NCI-H446 treated with DMSO at 0.1 percent for 48 hours (cell line): ENCODE data around the gene PPFIA2.
A peak's percentile ranks its signal among the peaks of the same experiment; 100 is the strongest.

Experiments
- DNase-seq: peaks from one replicate; lab custom pipeline; 2025; lab: John Stamatoyannopoulos, UW

The PPFIA2 gene

GRCh38 chr12:81441629-81442028 is 317.5 kb downstream of the PPFIA2 start:
- DNase-seq = no peak

- DNase-seq = no peak
These were observed 319.1 kb downstream of the PPFIA2 start for GRCh38 chr12:81440001-81440400.

DNA sequence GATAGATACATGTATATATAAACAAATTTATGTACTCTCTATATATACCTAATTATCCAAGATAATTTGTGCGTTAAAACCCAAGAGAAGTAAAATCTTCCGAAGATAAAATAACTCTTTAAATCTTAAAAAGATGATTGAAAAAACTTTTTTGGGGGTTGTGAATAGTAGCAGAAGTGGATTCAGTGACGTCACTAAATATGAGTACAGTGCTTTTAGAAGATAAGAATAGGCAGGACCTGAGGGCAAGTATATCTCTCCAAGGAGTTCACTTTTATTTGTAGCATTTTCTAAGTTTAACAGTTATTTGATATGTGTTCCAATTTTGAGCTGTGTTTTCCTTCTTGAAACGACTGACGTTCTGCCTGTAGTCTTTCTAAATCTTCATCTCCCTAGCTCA is 319.8 kb downstream of the PPFIA2 start:
- DNase-seq = no peak

- DNase-seq = no peak
These were observed 342.1 kb downstream of the PPFIA2 start for GRCh38 chr12:81417056-81417455.

GRCh38 chr12:81416571-81416970 is 342.6 kb downstream of the PPFIA2 start:
- DNase-seq = no peak

DNA sequence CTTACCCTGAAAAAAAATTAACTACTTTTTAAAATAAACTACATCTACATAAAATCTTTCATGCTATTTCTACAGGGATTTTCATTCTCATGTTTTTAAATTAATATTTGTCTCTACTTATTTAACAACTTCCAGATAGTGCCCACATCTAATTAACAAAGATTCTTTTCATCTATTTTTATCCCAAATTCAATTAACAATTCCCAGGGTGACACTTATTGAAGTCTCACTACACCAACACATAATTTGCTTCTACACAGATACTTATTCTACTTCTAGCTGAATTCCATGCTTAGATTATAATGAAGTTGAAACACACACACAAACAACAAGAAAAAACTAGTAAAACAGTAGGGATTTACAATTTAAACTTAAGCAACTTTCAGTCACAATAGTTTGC is 344.7 kb downstream of the PPFIA2 start:
- DNase-seq = no peak

DNA sequence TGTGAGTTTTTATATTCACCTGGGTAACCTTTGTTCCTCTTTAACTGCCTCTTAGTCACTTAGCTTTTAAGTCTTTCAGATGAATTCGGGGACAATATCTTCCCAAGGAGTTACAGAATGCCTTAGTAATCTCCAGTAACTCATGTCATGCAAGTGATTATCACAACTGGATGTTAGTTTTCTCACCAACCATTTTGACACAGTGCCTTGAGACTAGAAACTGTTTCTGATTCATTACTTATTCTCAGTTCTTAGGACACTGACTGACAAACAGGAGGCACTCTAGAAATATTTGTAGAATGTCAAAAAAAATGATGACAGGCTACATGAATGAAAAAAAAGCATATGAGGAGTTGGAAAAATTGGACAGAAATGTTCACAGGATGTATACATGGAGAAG is 346.2 kb downstream of the PPFIA2 start:
- no peak for DNase-seq

GRCh38 chr12:81403348-81403747 is 355.8 kb downstream of the PPFIA2 start:
- DNase-seq = no peak

DNA sequence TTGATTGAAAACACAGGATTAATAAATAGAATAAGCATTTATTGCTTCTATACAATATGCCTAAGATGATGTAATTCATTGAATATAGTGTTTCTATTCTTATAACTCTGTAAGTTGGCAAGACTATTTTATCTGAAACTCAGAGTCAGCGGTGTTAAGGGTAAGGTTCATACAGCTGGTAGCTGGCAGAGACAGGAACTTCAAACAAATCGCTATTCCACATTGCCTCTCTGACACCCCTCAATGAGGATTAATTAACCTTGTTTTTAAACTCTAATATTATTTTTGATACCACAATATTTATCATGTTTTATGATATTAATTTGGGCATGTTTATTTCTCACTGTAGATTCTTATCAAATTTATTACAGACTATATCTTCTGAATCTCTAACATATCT is 357.9 kb downstream of the PPFIA2 start:
- DNase-seq = no peak

GRCh38 chr12:81400024-81400423 is 359.1 kb downstream of the PPFIA2 start:
- no peak for DNase-seq

DNA sequence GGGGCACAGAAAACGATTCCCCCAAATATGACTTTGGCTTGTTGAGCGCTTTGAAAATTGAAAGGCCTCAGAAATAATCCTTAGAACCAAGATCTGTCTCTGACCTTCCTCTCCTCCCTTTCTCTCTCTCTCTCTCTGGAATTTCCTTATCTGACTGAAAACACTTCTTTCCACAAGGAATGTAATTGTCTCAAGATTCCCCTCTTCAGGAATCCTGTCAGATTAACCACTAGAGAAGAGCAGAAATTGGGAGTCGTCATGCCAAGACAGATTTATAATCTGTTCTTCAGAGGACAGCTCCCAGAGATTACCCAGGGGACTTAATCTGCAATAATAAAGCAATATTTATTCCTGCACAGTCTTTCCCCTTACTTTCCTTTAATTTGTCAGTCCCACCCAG is 363.7 kb downstream of the PPFIA2 start:
- no peak for DNase-seq

DNA sequence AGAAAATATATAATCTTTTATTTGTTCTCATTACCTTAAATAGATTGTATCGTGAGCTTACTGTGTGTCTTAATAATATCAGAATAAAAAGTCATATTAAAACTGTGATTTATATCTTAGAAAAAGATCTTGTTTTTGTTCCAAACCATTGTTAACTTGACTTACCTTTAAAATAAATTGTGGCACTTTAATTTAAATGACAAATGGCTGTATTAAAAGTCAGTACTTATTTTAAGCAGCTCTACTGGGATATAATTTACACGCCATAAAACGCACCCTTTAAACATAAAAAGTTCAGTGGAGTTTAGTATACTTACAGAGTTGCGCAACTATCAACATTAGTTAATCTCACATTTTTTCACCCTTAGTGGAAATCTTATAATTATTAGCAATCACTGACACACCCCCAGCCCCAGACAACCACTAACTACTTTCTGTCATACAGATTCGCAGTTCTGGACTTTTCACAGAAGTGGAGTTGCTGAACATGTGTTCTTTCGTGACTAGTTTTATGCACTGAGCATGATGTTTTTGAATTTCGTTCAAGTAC is 369.5 kb downstream of the PPFIA2 start:
- no peak for DNase-seq

DNA sequence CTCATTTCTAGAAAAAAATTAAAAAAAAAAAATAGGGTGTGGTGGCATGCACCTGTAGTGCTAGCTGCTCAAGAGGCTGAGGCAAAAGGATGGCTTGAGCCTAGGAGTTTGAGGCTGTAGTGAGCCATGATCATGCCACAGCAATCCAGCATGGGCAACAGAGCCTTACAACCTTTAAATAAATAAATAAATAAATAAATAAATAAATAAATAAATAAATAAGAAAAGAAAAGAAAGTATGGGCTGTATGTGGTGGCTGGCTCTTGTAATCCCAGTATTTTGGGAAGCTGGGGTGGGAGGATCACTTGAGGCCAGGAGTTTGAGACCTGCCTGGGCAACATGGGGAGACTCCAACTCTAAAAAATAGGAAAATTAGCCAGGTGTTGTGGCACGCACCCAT is 373.0 kb downstream of the PPFIA2 start:
- no peak for DNase-seq

DNA sequence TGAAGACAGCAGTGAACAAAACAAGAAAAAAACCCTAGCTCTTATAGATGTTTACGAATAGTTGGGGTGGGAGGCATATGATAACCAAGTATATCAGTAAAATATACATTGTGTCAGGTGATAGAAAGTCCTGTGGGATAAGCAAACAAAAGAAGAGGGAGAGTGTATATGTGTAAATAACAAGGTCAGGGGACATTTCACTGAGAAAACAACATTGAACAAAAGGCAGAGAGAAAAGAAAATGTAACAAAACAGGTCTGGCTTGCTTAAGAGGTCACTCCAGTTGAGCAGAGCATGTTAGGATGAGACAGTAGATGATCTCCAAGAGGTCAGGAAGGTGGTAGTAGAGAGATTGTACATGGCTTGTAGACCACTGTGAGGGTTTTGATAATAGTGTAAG is 377.2 kb downstream of the PPFIA2 start:
- DNase-seq = no peak

DNA sequence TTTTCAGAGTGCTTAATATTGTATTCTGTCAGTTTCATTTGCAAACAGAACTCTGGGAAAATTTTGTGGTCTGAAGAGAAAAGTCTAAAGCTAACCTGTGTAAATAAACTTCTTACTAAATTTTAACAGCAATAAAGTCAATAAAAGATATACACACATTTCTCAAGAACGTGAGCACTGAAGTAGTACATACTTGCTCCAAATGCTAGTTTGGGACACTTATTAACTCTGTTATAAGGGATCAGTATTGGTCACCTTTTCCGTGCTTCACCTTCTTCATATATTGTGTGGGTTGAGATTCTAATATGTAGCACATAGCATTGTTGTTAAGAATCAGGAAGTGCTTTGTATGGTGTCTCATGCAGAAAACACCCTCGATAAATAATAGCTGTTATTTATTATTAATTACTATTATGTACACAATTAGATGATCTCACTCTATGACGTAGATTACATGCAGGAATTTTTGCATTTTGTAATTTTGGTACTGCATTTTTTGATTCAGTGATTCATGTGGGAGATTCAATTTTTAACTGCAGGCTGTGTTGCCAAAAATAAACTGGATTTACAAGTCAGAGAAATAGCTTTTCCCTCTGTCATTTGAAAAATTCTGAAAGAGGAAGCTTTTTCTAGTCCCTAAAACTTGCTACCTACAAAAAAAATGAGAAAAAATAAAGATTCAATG is 380.4 kb downstream of the PPFIA2 start:
- no peak for DNase-seq

DNA sequence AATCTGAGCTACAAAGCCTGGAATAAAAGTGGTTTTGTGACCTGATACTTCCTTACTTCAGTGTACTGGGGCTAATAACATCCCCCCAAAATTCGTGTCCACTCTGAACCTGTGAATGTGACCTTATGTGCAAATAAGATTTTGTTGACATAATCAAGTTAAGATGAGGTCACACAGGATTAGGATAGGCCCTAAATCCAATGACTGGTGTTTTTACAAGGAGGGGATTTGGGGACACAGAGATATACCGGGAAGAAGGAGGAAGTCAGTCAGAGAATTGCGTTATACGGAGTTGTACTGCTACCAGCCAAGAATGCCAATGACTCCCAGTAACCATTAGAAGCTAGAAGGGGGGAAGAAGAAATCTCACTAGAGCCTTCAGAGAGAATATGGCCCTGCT is 381.4 kb downstream of the PPFIA2 start:
- DNase-seq = no peak

- DNase-seq = no peak
These were observed 383.2 kb downstream of the PPFIA2 start for GRCh38 chr12:81375969-81376368.

DNA sequence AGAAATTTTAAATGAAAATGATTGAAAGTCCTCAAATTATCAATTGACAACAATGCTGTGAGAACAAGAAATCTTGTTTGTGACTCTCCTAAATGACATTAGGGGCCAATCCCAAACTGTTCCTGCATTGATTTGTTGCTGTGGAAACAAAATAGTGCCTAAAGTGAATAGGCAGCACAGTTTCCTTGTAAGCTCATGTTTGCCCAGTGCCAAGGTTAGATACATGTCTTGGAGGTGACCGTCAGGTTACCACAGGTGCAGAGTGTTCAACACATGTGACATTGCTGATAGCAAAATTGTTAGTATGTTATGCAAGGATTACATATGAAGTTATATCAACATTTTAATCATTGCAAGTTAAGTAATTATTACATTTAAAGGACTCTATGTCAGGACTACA is 388.7 kb downstream of the PPFIA2 start:
- no peak for DNase-seq

DNA sequence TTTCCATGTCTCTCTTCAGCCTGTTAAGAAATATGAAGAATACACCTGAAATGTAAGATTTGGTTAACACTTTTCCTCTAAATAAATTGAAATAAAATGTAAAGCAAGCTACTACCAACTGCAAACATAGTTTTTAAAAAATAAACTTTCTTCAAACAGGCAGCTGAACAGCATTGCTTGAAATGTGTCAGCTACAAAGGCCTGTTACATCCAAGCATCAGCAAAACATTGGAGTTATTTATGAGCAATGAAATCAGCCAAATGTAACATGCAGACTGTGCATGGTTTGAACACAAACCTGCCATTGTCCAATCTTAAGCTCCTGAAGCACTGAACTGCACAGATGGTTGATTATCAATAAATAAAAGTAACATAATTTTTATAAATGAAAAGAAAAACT is 390.0 kb downstream of the PPFIA2 start:
- peak; percentile 11 for DNase-seq

DNA sequence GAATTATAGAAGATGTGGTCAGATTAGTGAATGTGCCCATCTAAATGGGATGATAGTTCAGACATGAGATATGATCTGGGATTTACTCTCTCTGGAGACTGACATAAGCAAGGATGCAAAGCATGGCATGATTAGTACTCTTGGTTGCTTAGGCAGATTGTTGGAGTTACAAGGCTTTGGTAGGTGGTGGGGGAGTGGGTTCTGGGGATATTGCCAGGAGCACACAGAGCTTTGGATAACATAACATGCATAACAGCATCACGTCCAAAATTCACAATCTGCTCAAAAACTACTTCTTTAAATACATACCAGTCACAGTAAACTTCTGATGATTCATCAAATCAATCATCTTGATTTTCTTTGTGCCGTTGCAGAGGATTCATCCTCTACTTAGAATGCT is 393.9 kb downstream of the PPFIA2 start:
- peak; percentile 95 for DNase-seq

GRCh38 chr12:81360916-81361315 is 398.2 kb downstream of the PPFIA2 start:
- no peak for DNase-seq

DNA sequence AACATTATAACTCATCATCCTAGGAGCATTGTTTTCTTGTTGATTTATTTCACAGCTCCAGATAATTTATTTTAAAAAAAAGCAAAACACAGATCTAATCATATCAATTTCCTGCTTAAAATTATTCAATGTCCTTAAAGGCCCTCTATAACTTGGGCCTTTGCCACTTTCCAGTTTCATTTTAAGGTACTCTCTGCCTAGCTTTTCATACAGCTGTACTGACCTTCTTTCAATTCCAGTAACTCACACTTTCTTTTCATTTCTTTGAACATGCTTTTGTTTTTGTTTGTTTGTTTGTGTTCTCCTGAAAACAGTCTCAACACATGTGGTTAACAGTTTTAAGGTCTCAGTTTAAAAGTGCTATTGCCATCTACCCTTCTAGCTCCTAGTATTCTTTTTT is 399.4 kb downstream of the PPFIA2 start:
- no peak for DNase-seq

DNA sequence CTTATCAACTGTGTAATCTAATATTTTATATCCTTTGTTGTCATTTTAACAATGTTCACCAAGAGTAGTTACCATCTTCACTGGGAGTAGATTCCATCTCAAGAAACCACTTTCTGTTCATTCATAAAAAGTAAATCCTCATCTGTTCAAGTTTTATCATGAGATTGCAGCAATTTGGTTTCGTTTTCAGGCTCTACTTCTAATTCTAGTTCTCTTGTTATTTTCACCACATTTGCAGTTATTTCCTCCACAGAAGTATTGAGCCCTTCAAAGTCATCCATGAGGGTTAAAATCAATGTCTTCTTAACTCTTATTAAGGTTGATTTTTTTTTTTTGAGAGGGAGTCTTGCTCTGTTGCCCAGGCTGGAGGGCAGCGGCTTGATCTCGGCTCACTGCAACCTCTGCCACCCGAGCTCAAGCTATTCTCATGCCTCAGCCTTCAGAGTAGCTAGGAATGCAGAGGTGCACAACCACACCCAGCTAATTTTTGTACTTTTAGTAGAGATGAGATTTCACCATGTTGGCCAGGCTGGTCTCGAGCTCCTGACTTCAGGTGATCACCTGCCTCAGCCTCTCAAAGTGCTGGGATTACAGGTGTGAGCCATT is 404.7 kb downstream of the PPFIA2 start:
- no peak for DNase-seq

DNA sequence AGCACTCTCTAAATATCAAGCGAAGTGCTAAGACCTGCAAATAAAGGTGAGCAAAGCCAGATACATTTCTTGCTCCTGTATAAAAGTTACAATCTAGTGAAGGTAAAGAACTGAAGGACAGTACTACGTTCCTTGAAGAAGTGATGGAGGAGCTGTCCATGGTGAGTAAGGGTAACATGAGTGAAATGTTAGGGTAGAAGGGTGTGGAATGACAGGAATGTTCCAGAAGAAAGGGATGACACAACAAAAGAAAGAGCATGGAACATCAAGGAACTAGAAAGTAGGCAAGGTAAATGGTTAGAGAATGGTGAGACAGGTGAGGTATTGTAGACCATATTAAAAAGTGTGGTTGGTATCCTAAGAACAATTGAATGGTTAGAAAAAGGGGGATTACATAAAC is 408.8 kb downstream of the PPFIA2 start:
- DNase-seq = no peak
